ENCODE results near the gene IGSF21.

DNA sequence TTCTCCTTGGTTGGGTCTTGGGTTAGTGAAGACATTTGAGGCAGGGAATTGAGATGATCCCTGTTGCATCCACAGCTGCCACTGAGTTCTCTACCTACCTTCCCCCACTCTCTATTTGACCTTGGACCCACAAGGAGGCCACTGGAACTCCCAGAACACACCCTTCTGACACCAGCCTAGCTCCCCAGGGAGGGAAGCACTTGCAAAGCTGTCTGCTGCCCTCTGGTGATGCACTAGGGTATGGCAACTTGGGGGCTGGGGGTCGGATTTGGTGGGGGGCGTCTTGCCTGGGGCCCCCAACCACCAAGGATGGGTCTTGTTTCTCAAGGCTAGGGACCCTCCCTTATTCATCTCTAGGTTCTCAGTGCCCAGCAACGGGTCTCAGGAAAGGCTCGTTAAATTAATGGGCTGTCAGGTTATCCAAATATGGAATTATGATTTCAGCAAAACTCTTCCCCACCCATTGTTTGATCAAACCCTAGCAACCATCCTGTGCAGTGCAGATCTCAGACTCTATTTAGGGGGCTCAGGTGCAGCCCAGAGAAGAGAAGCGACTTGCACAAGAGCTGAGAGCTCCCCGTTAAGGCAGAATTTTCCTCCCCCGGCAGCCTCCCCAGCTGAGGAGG, 195.3 kb downstream of the IGSF21 start:
- no peak for TF ChIP-seq POLR2AphosphoS5 (IDR thresholded peaks at IDR 0.05; ENCODE audit: low read depth, low read length)
- TF ChIP-seq POLR2A (IDR thresholded peaks at IDR 0.05; ENCODE audit: low read depth, low read length), result no peak

Measured in GM12891 (cell line).